GM18858 (cell line): ENCODE data around the gene NFATC1.

Source experiments
- ATAC-seq: cut with Tn5 transposase; IDR thresholded peaks from one replicate; pipeline ENCODE4 v1.9.1; 2021; ENCODE audit not compliant: unreplicated experiment

The NFATC1 gene

DNA sequence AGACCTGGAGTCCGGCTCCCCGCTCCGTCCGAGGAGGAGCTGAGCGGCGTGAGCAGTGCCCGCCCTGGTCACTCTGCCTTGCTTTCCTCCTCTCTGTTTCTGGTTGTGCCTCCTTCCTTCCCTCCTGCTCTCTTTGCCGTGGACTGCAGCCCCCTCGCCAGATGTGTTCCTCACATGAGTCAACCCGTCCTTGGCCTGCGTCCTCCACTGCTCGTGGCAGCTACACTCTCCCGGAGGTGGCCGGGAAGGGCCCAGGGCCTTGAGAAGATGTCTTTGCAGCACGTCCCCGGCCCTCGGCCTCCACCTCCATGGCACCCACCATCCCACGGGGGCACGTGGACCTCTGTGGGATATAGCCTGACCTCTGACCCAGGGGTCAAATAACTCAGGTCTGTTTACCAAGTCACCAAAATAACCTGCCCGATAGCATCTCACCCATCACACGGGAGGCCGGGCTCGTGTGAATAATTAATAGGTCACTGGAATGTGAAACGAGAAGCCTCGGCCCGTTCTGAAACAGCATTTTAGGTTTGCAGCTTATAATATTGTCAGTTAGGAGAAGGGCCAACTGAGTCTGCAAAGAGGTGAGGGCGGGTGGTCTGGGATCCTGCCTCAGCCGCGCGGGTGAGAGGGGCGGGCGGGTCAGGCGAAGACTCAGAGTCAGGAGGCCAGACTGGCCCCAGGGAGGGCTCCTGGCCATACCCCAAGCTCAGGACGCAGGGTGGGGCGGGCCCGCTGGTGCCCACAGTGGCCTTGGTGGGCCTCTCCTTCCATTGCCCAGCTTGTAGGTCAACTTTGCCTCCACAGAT lies 42.6 kb downstream of the NFATC1 start:
- no peak for ATAC-seq

DNA sequence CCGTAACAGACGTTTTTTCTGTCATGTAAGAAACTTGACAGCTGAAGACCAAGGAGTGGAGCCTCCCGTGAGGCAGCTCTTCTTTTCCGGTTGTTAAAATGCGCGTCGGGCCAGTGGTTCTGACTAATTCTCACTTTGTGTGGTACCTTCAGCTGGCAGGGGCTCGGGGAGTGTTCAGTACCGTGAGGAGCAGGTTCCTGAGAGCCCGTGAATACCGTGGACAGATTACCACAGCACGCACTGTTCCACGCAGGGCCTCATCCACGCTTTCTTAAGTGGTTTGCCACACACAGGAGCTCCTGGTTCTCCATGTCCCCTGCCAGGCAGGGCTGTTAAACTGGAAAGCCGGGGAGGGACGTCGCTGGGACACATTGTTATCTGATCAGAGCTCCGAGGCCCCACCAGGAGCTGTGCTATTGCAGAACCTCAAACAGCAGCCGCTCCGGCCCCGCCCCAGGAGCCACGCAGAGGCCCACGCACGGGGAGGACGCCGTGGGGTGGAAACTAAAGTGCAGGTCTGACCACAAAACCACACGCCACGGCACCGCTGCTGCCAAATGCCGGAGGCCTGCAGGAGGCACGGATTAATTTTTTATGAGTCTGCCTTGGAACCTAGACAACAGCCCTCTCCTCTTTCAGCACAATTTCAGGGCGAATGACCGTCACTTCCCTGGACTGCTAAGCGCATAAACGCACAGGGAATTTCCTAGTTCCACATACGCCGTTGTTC lies 43.3 kb downstream of the NFATC1 start:
- ATAC-seq = no peak

GRCh38 chr18:79439628-79440023 lies 43.9 kb downstream of the NFATC1 start:
- no peak for ATAC-seq

DNA sequence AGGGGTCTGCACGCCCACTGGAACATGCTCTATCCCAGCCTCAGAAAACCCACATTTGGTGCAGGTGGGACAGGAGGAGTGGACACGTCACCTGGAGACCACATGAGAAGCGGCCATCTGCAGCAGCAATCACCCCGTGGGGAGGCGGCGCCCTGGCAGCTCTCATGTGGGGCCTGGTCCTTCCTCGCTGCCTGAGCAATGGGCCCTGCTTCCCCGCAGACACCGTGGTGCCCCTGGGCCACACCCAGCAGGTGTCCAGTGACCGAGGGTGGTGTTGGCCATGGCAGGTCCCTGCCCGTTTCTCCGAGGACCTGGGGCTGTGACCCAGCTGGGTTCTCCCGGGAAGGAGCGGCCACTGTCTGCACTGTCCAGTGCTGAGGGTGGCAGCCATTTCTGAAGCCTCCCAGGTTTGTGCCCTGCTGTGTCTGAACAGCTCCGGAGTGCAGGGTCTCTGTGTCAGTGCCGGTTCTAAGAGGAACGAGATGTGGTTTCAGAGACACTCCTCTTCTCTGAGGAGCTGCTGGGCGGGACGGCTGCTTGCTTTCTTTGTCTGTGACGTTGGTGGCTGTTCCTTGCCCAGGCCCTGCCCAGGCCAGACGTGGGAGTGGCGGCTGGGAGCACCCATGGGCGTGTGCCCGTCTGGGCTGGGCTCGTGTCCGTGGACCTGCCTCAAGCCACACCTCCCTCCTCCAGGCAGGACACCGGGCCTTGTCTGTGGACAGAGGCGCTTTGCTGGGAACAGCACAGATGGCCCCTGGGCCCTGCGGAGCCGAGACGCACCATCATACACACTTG lies 44.8 kb downstream of the NFATC1 start:
- no peak for ATAC-seq

- no peak for ATAC-seq
These were observed 45.7 kb downstream of the NFATC1 start for GRCh38 chr18:79441420-79441819.

- no peak for ATAC-seq
These were observed 46.9 kb downstream of the NFATC1 start for GRCh38 chr18:79442508-79443221.

DNA sequence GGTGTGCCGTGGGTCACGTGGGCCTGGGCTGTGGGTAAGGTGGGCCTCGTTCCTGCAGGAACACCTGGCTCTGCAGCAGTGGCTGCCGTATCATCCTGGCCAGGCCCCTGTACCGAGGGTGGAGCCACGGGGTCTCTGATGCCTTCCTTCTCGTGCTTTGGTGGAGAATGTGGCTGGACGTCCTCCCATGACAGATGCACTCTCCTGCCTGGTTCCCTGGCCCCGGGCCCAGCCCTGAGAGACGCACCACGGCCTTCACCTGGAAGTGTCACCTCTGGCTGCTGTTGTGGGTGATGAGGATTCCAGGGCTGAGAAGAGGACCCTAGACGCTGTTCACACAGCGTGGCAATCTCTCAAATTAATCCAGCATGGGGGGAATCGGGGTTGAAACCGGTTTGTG lies 49.5 kb downstream of the NFATC1 start:
- ATAC-seq = no peak

GRCh38 chr18:79445696-79446561 lies 50.2 kb downstream of the NFATC1 start:
- ATAC-seq = no peak

- no peak for ATAC-seq
These were observed 51.2 kb downstream of the NFATC1 start for GRCh38 chr18:79446931-79447330.

- no peak for ATAC-seq
These were observed 52.1 kb downstream of the NFATC1 start for GRCh38 chr18:79447703-79448367.

DNA sequence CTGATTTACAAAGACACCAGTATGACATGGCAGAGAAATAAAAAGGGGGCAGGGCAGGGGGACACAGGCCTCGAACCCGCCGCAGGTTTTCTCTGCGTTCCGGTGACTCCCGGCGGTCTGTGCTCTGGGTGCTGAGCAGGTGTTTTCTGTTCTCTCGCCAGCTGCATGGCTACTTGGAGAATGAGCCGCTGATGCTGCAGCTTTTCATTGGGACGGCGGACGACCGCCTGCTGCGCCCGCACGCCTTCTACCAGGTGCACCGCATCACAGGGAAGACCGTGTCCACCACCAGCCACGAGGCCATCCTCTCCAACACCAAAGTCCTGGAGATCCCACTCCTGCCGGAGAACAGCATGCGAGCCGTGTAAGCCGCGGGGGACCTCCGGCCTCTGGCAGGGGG lies 52.9 kb downstream of the NFATC1 start:
- ATAC-seq = no peak

DNA sequence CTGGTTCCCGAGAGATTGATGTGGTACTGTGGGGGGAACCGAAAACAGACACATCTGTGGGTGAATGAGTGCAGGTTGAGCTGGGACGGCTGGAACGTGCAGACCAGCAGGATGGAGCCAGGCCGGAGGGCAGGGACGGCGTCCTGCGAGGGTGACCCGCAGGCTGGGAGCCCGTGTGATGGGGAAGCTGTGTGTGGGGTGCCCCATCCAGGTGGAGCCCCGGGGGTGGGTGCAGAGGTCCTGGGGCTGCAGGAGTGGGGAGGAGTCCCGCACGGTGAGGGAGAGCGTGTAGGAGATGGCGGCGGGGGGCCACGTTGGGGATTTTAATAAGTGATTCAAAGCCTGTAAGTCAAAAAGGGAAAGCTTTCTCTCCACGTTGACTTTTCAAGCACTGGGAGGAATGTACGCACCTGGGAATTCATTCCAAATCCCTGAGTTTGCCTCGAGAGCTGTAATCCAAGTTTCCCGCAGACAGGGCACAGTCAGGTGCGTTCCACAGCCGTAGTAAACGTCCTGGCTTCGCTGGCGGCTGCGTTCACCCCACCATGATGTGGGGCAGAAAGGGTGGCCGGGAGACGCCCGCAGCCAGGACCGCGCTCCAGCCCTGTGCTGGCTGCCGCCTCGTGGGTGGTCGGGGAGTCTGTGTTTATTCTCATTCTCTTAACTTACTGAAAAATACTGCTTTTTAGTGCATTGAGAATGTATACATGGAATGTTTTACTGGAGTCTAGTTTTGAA lies 54.0 kb downstream of the NFATC1 start:
- no peak for ATAC-seq

- ATAC-seq = no peak
These were observed 54.8 kb downstream of the NFATC1 start for GRCh38 chr18:79450289-79451080.

- no peak for ATAC-seq
These were observed 55.8 kb downstream of the NFATC1 start for GRCh38 chr18:79451237-79452125.

- ATAC-seq = no peak
These were observed 56.7 kb downstream of the NFATC1 start for GRCh38 chr18:79452190-79452990.

GRCh38 chr18:79452991-79453645 lies 57.4 kb downstream of the NFATC1 start:
- ATAC-seq = no peak
